ENCODE results near the gene GLRA1.
"Not testable (repeated sequence)": the region's sequence is repeated elsewhere in the genome, so short reads cannot be mapped to it uniquely, and the experiment has no call there.

The GLRA1 gene

GRCh38 chr5:151880324-151880723, 44.3 kb downstream of the GLRA1 start:
- no peak for DNase-seq

DNA sequence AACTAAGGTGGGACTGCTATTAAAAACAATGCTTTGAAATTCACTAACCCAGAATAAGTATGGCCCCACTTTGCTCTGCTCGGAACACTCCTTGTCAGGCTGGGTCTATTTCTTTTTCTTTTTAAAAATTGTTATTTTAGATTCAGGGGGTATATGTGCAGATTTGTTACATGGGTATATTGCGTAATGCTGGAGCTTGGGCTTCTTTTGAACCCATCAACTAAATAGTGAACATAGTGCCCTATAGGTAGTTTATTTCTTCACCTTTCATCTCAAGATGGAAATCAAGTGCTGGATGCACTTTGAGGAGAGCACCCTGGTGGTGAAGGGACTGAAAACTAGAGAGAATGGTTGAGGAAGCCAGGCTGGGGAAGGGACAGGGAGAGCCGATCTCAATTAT, 51.0 kb downstream of the GLRA1 start:
- no peak for DNase-seq

DNA sequence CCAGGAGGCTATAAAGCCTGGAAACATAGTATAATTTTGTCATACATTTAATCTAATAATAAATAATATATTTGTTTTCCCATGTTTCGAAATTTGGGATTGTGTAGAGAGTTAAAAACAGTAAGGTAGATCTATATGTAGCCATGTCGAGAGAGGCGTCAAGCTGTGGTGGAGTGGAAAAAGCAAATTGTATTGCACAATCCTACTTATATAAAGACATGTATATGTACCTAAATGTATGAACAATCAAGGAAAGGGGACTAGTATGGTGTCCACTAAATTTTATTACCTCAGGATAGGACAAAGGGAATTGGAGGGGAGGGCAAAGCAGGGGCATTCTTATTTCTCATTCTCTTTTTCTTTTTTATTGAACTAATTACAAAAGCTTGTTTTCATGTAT, 52.0 kb downstream of the GLRA1 start:
- no peak for DNase-seq

DNA sequence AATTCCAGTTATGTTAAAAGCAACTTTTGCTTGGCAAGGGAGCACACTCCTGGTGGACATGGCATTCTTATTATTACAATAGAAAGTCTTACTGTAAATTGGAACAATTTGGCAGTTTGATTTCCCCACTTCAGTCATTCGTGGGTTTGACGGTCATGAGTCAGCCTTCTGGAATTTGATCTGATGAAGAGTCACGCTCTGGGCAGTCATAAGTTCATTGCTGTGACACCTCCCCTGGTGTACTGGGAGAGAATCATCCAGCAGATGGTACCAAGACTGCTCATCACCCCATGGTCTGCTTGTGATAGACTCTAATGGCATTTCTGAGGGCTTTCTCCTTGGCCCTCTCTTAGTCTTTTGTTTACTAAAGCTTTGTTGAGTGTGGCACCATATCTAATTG, 53.8 kb downstream of the GLRA1 start:
- no peak for DNase-seq

- DNase-seq, result no peak
Measured at GRCh38 chr5:151870271-151870670, 54.4 kb downstream of the GLRA1 start.

DNA sequence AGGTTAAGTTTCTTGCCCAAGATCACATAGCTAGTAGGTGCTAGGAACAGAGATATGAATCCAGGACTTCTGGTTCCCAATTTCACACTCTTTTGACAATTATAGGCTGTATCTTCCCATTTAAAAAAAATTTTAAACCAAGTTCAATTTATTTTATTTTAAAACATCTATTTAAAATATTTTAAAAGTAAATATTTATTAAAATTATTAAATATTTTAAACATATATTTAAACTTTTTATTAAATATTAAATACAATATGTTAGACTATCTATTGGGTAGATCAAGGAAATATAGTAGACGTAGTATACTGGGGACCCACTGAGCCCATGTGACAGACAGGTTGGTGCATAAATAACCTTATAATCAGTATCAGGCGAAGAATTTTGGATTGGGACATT, 54.8 kb downstream of the GLRA1 start:
- DNase-seq, result no peak

DNA sequence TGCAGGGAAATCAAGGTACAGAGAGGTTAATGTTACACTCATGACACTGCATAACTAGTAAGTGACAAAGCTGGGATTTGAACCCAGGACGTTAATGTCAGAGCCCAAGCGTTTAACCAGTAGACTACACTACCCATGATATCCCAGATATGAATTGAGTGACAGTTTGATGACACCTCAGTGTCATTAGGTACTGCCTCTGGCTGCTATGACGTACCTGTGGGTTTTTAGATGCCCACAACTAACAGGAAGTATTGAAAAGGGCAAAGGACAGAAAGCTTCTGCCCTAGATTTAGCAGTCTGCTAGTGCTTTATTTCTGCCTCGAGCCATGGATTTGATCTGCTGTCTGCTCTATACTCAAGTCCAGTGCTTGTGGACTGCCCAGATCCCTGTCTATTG, 56.2 kb downstream of the GLRA1 start:
- DNase-seq, result no peak

DNA sequence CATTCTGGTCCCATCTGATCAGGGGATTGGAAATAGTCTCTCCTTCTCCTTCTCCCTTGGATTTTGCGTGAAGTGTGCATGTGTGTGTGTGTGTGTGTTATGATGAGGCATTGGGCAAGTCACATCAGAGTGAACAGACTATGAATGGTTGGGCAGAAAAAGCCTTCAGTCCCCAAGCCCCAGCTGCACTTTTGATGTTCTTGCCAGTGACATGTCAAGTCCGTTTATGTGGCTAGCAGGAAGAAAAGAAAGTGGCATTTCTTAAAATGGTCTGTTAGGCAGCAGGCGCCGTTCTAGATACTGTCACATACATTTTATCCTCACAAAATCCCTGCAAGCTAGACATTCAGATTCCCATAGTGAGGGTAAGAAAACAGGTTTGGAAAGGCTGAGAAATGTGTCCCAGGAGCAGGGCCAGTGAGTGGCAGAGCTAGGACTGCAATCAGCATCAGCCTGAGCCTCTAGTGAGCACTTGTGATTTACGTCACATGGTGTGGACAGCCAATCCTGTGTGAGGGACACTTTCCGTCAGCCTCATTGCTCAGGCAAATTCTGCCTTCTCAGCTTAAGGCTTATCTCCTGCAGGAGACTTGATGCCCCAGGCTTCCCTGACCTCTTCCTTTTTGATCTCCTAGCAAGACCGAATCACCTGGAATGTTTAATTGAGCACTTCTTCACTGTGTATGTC, 60.4 kb downstream of the GLRA1 start:
- no peak for DNase-seq

DNA sequence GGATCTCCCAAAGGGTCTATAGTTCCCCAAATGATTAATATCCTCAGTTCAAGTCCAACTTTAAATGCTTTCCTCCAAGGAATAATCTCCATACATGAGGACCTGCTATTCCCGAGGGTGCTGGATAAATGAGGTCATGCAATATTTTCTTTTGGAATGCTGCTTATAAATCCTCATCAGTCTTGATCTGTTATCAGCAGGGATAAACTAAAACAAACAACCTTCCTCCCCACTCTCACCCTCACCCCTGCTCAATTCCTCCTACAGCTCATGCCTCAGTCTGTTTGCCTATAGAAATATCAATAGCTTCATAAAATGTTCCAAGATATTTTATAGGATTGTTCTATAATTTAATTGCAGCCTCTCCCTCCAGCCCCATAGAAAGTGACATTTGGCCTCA, 61.1 kb downstream of the GLRA1 start:
- no peak for DNase-seq

- no peak for DNase-seq
Measured at GRCh38 chr5:151862811-151863472, 61.7 kb downstream of the GLRA1 start.

DNA sequence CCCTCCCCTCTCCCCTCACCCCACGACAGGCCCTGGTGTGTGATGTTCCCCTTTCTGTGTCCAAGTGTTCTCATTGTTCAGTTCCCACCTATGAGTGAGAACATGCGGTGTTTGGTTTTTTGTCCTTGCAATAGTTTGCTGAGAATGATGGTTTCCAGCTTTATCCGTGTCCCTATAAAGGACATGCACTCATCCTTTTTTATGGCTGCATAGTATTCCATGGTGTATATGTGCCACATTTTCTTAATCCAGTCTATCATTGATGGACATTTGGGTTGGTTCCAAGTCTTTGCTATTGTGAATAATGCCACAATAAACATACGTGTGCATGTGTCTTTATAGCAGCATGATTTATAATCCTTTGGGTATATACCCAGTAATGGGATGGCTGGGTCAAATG, 63.8 kb downstream of the GLRA1 start:
- DNase-seq, result not testable (repeated sequence)

- DNase-seq, result no peak
Measured at GRCh38 chr5:151856861-151857260, 67.8 kb downstream of the GLRA1 start.

GRCh38 chr5:151855701-151856100, 69.0 kb downstream of the GLRA1 start:
- DNase-seq, result no peak

DNA sequence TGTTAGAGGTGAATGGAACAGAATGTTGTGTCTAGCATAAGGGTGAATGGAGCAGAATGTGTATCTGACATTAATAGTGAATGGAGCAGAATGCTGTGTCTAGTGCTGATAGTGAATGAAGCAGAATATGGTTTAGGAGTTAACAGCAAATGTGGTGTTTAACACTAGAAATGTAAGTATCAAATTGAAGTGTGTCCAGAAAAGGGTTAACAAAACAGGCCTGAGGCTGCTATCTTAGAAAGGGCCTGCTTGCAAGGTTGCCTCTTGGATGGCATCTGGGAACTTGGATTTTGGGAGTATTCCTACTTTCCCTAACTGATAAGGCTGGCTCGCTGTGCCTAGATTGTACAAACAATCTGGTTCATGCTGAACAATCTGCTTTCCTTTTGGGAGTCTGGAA, 76.8 kb downstream of the GLRA1 start:
- DNase-seq, result no peak

DNA sequence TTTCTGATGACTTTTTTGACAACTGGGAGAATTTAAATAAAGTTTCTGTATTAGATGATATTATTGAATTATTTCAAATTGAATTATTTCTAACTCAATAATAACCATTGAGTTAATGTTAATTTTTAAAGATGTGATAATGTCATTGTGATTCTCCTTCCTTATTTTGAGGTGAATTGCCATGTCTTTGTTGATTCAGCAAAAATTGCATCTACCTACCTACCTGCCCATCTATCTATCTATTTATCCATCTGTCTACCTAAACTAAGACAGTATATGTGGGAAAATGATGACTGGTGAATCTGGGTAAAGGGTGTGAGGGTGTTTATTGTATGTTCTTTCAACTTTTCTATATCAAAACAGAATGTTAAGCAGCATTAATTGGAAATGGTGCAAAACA, 77.9 kb downstream of the GLRA1 start:
- DNase-seq, result no peak

DNA sequence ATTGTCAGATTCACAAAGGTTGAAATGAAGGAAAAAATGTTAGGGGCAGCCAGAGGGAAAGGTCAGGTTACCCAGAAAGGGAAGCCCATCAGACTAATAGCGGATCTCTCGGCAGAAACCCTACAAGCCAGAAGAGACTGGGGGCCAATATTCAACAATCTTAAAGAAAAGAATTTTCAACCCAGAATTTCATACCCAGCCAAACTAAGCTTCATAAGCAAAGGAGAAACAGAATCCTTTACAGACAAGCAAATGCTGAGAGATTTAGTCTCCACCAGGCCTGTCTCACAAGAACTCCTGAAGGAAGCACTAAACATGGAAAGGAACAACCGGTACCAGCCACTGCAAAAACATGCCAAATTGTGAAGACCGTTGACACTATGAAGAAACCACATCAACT, 91.8 kb downstream of the GLRA1 start:
- not testable (repeated sequence) for DNase-seq

GRCh38 chr5:151829370-151829769, 95.3 kb downstream of the GLRA1 start:
- DNase-seq, result no peak

- no peak for DNase-seq
Measured at GRCh38 chr5:151825445-151825844, 99.2 kb downstream of the GLRA1 start.

- no peak for DNase-seq
Measured at GRCh38 chr5:151822141-151822540, 102.5 kb downstream of the GLRA1 start.

- DNase-seq, result no peak
Measured at GRCh38 chr5:151820903-151821302, 103.7 kb downstream of the GLRA1 start.

DNA sequence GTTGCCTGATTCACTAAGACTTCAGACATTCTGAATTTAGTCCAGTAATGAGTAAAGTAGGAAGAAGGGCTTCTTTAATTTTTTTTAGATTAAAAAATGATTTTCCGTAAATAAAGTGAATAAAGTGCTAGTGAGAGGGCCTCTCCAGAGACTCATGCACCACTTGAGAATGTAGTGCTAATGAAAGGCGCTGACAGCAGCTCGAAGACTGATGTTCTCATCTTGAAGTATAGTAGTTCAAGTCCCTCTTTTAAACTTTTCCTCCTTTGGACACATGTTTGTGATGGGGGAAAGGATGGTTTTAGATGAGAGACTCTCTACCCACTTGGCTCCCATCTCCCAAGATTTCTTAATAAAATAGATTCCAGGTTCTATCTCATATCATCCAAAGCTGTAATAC, 104.4 kb downstream of the GLRA1 start:
- no peak for DNase-seq

GRCh38 chr5:151819830-151820229, 104.8 kb downstream of the GLRA1 start:
- DNase-seq, result no peak

DNA sequence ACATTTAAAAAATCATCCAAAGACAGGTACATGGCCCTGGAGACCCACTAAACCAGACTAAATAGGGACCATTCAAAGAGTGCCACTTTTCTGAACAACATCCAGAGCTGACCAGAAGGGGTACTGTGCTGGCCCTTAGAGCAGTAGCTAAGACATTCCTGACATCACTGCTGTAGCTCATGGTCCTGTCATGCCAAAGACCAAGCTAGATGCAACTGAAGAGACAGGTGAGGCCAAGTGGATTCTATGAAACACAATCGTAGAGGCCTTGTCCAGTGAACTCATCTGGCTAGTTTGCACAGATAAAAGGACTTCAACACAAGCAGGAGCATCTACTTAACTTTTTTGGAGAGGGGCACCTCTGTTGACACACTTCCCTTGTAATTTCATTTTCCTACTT, 109.6 kb downstream of the GLRA1 start:
- DNase-seq, result no peak

- DNase-seq, result no peak
Measured at GRCh38 chr5:151812757-151813309, 111.8 kb downstream of the GLRA1 start.

Measured in effector CD8-positive, alpha-beta T cell (primary cell).